VCaP (cell line): Measurements from ENCODE around the gene EFNB1.

Source experiments
- H3K27ac ChIP-seq: fragments of 450-650 bp; 2 replicates; pipeline ENCODE4 v1.5.1; 2017
- TF ChIP-seq, protein P1 (sequence below): fragments of 450-650 bp; conservative IDR thresholded peaks from 2 replicates; pipeline ENCODE4 v1.5.1; 2017; ENCODE audit warnings: mild to moderate bottlenecking, moderate library complexity

The EFNB1 gene

GRCh38 chrX:68840256-68840655 lies 11.4 kb downstream of the EFNB1 start:
- TF ChIP-seq, protein P1, sequence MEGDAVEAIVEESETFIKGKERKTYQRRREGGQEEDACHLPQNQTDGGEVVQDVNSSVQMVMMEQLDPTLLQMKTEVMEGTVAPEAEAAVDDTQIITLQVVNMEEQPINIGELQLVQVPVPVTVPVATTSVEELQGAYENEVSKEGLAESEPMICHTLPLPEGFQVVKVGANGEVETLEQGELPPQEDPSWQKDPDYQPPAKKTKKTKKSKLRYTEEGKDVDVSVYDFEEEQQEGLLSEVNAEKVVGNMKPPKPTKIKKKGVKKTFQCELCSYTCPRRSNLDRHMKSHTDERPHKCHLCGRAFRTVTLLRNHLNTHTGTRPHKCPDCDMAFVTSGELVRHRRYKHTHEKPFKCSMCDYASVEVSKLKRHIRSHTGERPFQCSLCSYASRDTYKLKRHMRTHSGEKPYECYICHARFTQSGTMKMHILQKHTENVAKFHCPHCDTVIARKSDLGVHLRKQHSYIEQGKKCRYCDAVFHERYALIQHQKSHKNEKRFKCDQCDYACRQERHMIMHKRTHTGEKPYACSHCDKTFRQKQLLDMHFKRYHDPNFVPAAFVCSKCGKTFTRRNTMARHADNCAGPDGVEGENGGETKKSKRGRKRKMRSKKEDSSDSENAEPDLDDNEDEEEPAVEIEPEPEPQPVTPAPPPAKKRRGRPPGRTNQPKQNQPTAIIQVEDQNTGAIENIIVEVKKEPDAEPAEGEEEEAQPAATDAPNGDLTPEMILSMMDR: no peak

DNA sequence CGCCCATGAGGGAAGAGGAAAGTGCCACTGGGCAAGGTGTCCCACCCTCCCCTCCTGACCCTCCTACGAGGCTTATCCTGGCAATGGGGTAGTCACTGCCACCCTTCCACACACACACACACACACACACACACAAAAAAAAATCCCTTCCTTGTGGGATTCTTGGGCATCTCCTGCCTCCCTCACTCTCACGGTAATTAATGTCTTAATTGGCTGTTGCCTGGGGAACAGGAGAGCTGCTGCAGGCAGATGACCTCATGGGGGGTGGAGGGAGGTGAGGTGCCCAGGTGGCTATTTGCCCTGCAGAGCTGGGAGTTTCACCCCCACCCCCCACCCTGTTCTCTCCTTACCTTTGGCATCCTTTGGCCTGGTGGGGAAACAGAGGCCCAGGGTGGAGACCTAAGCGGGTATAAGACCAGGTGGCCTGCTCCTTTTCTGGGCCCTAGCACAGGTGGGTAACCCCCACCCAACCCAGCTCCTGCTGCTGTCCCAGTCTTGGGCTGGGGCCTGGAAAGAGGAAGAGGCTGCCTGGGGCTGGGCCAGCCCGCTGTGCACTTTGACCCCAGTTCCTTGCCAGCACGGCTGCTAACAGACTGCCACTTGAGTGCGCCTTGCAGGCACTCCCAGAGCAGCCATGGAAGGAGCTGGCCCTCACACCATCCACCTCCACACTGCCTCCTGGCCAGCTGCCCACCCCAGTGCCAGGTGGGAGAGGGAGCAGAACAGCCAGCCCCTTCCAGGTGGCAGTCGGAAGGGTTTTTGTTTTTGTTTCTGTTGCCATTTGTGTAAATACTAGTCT lies 12.6 kb downstream of the EFNB1 start:
- H3K27ac ChIP-seq: no peak overlapping the region
- TF ChIP-seq, protein P1: no peak

More at GRCh38 chrX:68840256-68840655, 11.4 kb downstream of the EFNB1 start:
- no peak overlapping the region for H3K27ac ChIP-seq

- TF ChIP-seq, protein P1: no peak
- H3K27ac ChIP-seq: no peak overlapping the region
These were observed 13.5 kb downstream of the EFNB1 start for GRCh38 chrX:68842351-68842750.

GRCh38 chrX:68842781-68843581 lies 14.2 kb downstream of the EFNB1 start:
- TF ChIP-seq, protein P1: no peak
- no peak overlapping the region for H3K27ac ChIP-seq

GRCh38 chrX:68843992-68844391 lies 15.2 kb downstream of the EFNB1 start:
- TF ChIP-seq, protein P1: no peak
- H3K27ac ChIP-seq: no peak overlapping the region

DNA sequence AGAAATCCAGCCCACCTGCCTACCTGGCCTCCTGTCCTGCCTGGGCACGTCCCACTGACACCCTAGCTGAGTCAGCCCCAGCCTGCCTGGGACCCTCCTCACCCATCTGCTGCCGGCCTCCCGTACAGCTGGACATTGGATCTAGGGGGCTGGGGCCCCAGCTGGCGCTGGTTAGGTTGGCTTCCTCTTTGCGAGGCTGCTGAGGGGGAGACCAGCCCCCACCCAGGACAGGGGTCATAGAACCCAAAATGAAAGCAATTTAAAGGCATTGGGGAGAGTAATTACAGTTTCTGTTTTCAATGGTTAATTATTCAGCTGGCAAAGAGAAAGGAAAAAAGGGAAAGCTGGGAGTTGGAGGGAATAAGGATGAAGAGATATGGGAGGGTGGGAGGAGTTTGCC lies 15.8 kb downstream of the EFNB1 start:
- H3K27ac ChIP-seq: no peak overlapping the region
- TF ChIP-seq, protein P1: no peak

DNA sequence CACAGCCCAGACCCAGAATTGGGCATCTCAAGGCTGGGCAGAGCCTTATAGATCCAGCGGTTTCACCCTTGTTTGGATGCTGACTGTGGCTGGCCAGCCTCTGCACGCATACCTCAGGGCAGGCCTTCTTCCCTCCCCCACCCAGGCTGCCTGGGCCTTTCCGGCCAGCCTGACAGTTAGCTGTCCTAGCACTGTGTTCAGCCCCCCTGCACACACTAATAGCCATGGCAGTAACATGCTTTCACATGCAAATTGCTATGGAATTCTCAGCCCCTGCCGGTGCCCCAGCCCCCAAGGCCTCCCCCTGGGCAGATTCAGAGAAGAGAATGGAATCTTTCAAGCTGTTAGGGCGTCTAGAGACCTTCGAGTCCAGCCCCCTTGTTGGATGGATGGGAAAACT lies 17.7 kb downstream of the EFNB1 start:
- no peak overlapping the region for H3K27ac ChIP-seq
- TF ChIP-seq, protein P1: no peak
